NCI-H1092 treated with DMSO at 0.1 percent for 48 hours (cell line): ENCODE results near the gene PCK2.

Source experiments
- DNase-seq: peaks from one replicate; lab custom pipeline; 2025; lab: John Stamatoyannopoulos, UW

Gene PCK2

GRCh38 chr14:24136684-24137528 is 42.8 kb downstream of the PCK2 start:
- peak; percentile 32 for DNase-seq

- DNase-seq, result no peak
Measured at GRCh38 chr14:24137529-24138395, 43.7 kb downstream of the PCK2 start.

- no peak for DNase-seq
Measured at GRCh38 chr14:24138396-24139271, 44.5 kb downstream of the PCK2 start.

GRCh38 chr14:24139272-24139934 is 45.3 kb downstream of the PCK2 start:
- no peak for DNase-seq

- DNase-seq, result peak; percentile 100
Measured at GRCh38 chr14:24141097-24141880, 47.2 kb downstream of the PCK2 start, which contains the start of gene EMC9. TSS of gene EMC9 (minus strand) at chr14:24141591. CDS start at chr14:24141304, 287 bp downstream.

- DNase-seq, result no peak
Measured at GRCh38 chr14:24143511-24143910, 49.4 kb downstream of the PCK2 start.

GRCh38 chr14:24144451-24144850 is 50.3 kb downstream of the PCK2 start:
- DNase-seq, result no peak

GRCh38 chr14:24145219-24145618 is 51.1 kb downstream of the PCK2 start:
- DNase-seq, result no peak

- DNase-seq, result no peak
Measured at GRCh38 chr14:24145690-24146452, 51.8 kb downstream of the PCK2 start.

GRCh38 chr14:24146453-24146977 is 52.4 kb downstream of the PCK2 start, which contains the start of gene PSME2:
TSS of gene PSME2 (minus strand) at chr14:24146610. CDS start at chr14:24146581, 29 bp downstream.
- peak; percentile 99 for DNase-seq

- DNase-seq, result peak; percentile 100
Measured at GRCh38 chr14:24146978-24147760, 53.1 kb downstream of the PCK2 start, which contains the start of gene RNF31. TSS of gene RNF31 (plus strand) at chr14:24147498. CDS start at chr14:24147699, 201 bp downstream.

- DNase-seq, result no peak
Measured at GRCh38 chr14:24147761-24148428, 53.8 kb downstream of the PCK2 start.

GRCh38 chr14:24149302-24149969 is 55.3 kb downstream of the PCK2 start:
- DNase-seq, result no peak

- DNase-seq, result no peak
Measured at GRCh38 chr14:24150061-24150460, 56.0 kb downstream of the PCK2 start.

GRCh38 chr14:24150567-24150966 is 56.5 kb downstream of the PCK2 start:
- DNase-seq, result no peak

GRCh38 chr14:24150993-24151392 is 56.9 kb downstream of the PCK2 start:
- no peak for DNase-seq

GRCh38 chr14:24151404-24152080 is 57.4 kb downstream of the PCK2 start:
- no peak for DNase-seq
